ENCODE results near the gene FIGN. TPM values are rescaled to one million over a fixed set of nuclear protein-coding genes. Genes with fewer than 3 reads are reported as not detected.

The FIGN gene
- total RNA-seq, 1 donor from 2014 or later = 41.1 TPM

DNA sequence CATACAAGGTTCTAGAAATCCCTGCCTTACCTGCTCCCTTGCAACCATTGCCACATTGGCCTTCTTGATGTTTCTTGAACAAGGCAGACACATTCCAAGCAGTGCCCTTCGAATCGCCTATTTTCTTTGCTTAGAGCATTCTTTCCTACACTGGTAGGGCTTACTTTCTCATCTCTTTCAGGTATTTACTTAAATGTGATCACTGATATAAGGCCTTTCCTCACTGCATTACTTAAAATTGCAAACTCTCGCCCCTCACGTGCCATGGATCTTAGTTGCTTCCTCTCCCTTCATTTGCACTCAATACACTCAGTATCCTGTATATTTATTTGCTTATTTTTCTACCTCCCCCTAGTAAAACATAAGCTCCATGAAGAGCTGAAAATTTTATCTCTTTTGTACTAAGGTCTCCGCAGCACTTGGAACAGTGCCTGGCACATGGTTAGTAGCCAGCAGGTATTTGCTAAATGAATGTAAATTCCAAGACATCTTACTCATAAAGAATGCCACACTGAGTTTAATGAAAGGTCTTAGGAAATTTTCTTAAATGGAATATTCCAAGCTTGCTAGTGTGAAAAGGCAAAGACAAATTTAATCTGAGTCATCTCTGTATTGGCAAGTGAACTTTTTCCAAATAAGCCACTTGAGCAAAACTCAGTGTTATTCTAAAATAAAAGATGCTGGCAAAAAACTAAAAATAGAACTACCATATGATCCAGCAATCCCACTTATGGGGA, 42.4 kb upstream of the FIGN start:
- DNase-seq (ENCODE audit: low spot score) = no peak
- H3K4me3 Mint-ChIP-seq = no peak overlapping the region
- no peaks in the 10 kb centered on the region for H3K9me3 Mint-ChIP-seq
- H3K36me3 Mint-ChIP-seq = no peaks in the 10 kb centered on the region
- Histone ChIP-seq H2AFZ (replicated peaks) (no peak overlapping the region), H3K9ac (no peak overlapping the region), H3K27ac (no peak overlapping the region), H3K4me3 (no peak overlapping the region), H3K4me1 (no peaks in the 10 kb centered on the region), H3K27me3 (no peaks in the 10 kb centered on the region), H3K79me2 (ENCODE audit: low read depth) (no peaks in the 10 kb centered on the region), H3F3A (ENCODE audit: low read depth) (no peaks in the 10 kb centered on the region), H3K36me3 (no peaks in the 10 kb centered on the region), H3K4me2 (no peak overlapping the region), H4K20me1 (ENCODE audit: low read depth) (no peaks in the 10 kb centered on the region), H3K9me3 (ENCODE audit: low read depth) (no peaks in the 10 kb centered on the region)
- no peak overlapping the region for H3K27ac Mint-ChIP-seq
- no peaks in the 10 kb centered on the region for H3K27me3 Mint-ChIP-seq (ENCODE audit: insufficient read depth, low read depth)
- TF ChIP-seq, protein P1, sequence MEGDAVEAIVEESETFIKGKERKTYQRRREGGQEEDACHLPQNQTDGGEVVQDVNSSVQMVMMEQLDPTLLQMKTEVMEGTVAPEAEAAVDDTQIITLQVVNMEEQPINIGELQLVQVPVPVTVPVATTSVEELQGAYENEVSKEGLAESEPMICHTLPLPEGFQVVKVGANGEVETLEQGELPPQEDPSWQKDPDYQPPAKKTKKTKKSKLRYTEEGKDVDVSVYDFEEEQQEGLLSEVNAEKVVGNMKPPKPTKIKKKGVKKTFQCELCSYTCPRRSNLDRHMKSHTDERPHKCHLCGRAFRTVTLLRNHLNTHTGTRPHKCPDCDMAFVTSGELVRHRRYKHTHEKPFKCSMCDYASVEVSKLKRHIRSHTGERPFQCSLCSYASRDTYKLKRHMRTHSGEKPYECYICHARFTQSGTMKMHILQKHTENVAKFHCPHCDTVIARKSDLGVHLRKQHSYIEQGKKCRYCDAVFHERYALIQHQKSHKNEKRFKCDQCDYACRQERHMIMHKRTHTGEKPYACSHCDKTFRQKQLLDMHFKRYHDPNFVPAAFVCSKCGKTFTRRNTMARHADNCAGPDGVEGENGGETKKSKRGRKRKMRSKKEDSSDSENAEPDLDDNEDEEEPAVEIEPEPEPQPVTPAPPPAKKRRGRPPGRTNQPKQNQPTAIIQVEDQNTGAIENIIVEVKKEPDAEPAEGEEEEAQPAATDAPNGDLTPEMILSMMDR (IDR thresholded peaks at IDR 0.05) = no peak
- TF ChIP-seq EZH2 (IDR thresholded peaks at IDR 0.05) = no peak
- TF ChIP-seq EZH2phosphoT487 (IDR thresholded peaks at IDR 0.05) = no peak
- no peaks in the 10 kb centered on the region for H3K4me1 Mint-ChIP-seq

DNA sequence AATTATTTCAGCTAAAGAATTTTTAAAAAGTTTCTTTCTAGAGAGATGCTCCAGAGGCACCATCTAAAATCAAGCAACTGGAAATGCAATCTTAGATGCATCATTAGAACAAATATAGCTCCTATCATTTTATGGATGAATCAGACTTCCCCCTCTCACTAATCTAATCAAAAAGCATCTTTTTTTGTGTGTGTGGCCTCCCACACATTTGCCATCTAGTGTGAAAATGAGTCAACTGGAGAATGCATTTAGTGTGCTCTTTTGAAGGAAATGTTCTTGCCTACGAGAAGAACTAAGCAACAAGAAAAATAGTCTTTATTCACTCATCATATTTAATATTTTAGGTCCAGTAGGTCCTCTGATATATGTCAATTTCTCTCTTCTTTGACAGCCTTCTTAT, 39.5 kb upstream of the FIGN start:
- Histone ChIP-seq H3K27ac (no peak overlapping the region), H3K9me3 (ENCODE audit: low read depth) (no peaks in the 10 kb centered on the region), H3K36me3 (no peaks in the 10 kb centered on the region), H3K4me1 (no peaks in the 10 kb centered on the region), H3K4me2 (no peak overlapping the region), H3K9ac (no peak overlapping the region), H3K4me3 (no peak overlapping the region), H4K20me1 (ENCODE audit: low read depth) (no peaks in the 10 kb centered on the region), H3K27me3 (no peaks in the 10 kb centered on the region), H3K79me2 (ENCODE audit: low read depth) (no peaks in the 10 kb centered on the region), H2AFZ (replicated peaks) (no peak overlapping the region), H3F3A (ENCODE audit: low read depth) (no peaks in the 10 kb centered on the region)
- H3K9me3 Mint-ChIP-seq = no peaks in the 10 kb centered on the region
- H3K4me1 Mint-ChIP-seq = no peaks in the 10 kb centered on the region
- no peak for DNase-seq (ENCODE audit: low spot score)
- TF ChIP-seq EZH2phosphoT487 (IDR thresholded peaks at IDR 0.05) (no peak), EZH2 (IDR thresholded peaks at IDR 0.05) (no peak)
- TF ChIP-seq, protein P1 (IDR thresholded peaks at IDR 0.05) = no peak
- H3K36me3 Mint-ChIP-seq = no peaks in the 10 kb centered on the region
- H3K27ac Mint-ChIP-seq = no peak overlapping the region
- no peak overlapping the region for H3K4me3 Mint-ChIP-seq
- no peaks in the 10 kb centered on the region for H3K27me3 Mint-ChIP-seq (ENCODE audit: insufficient read depth, low read depth)

DNA sequence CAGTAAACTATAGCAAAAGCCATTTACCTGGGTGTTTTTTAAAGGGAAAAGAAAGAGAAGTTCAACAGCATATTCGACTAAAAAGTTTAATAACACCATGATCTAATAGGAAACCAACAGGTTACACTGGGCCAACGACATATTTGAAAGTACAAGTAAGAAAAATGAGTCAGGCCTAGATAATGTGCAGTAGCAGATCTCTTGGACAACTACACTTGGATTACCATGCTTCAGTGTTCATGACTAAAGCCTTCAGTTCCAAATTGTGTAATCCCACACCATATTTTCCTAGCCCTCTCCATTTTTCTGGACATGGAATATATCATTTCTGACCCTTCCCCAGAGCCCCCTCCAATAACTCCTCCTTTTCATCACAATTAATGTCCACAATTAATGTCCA, 39.1 kb upstream of the FIGN start:
- no peaks in the 10 kb centered on the region for H3F3A ChIP-seq (ENCODE audit: low read depth)
- no peak overlapping the region for H2AFZ ChIP-seq (replicated peaks)
- Mint-ChIP-seq H3K27ac (no peak overlapping the region), H3K9me3 (no peaks in the 10 kb centered on the region), H3K27me3 (ENCODE audit: insufficient read depth, low read depth) (no peaks in the 10 kb centered on the region), H3K36me3 (no peaks in the 10 kb centered on the region), H3K4me1 (no peaks in the 10 kb centered on the region), H3K4me3 (no peak overlapping the region)
- no peak overlapping the region for H3K4me2 ChIP-seq
- no peaks in the 10 kb centered on the region for H3K4me1 ChIP-seq
- no peak overlapping the region for H3K9ac ChIP-seq
- H3K27me3 ChIP-seq = no peaks in the 10 kb centered on the region
- H4K20me1 ChIP-seq (ENCODE audit: low read depth) = no peaks in the 10 kb centered on the region
- H3K36me3 ChIP-seq = no peaks in the 10 kb centered on the region
- no peak overlapping the region for H3K4me3 ChIP-seq
- no peaks in the 10 kb centered on the region for H3K9me3 ChIP-seq (ENCODE audit: low read depth)
- TF ChIP-seq EZH2 (IDR thresholded peaks at IDR 0.05) (no peak), EZH2phosphoT487 (IDR thresholded peaks at IDR 0.05) (no peak)
- TF ChIP-seq, protein P1 (IDR thresholded peaks at IDR 0.05) = no peak
- no peak overlapping the region for H3K27ac ChIP-seq
- no peaks in the 10 kb centered on the region for H3K79me2 ChIP-seq (ENCODE audit: low read depth)
- no peak for DNase-seq (ENCODE audit: low spot score)

Data from neural progenitor cell (in vitro differentiated cells).